T-helper 2 cell treated with Interferon-gamma antibody and Interleukin-4, amounts not matched to agents 5 μg/mL and 100 μg/mL, for 36 hours (primary cell): ENCODE data around the gene VPS37D.
"Not testable (repeated sequence)": the region's sequence is repeated elsewhere in the genome, so short reads cannot be mapped to it uniquely, and the experiment has no call there.

Experiments
- DNase-seq: peaks from one replicate; pipeline ENCODE4 v3.0.0; 2021; ENCODE audit warnings: low spot score
- H3K27ac Mint-ChIP-seq: one replicate; pipeline ENCODE4 v1.8.0; 2021; ENCODE audit warnings: mild to moderate bottlenecking, mixed read lengths
- H3K27me3 Mint-ChIP-seq: one replicate; pipeline ENCODE4 v1.8.0; 2021; ENCODE audit warnings: low read depth, mixed read lengths
- H3K36me3 Mint-ChIP-seq: one replicate; pipeline ENCODE4 v1.8.0; 2021; ENCODE audit warnings: low read depth, mixed read lengths
- H3K4me1 Mint-ChIP-seq: one replicate; pipeline ENCODE4 v1.8.0; 2021; ENCODE audit warnings: low read depth, mixed read lengths
- H3K4me3 Mint-ChIP-seq: one replicate; pipeline ENCODE4 v1.8.0; 2022; ENCODE audit warnings: mild to moderate bottlenecking, moderate library complexity, mixed read lengths
- H3K9me3 Mint-ChIP-seq: one replicate; pipeline ENCODE4 v1.8.0; 2021; ENCODE audit warnings: mixed read lengths

Gene VPS37D

GRCh38 chr7:73659983-73660382 lies 7.6 kb upstream of the VPS37D start:
- H3K4me3 Mint-ChIP-seq, result no peak overlapping the region
- peaks cover 2% of the 10 kb centered on the region for H3K36me3 Mint-ChIP-seq
- peaks cover 17% of the 10 kb centered on the region for H3K27me3 Mint-ChIP-seq
- H3K4me1 Mint-ChIP-seq, result peaks cover 2% of the 10 kb centered on the region
- DNase-seq, result no peak
- H3K27ac Mint-ChIP-seq, result no peak overlapping the region
- peaks cover 7% of the 10 kb centered on the region for H3K9me3 Mint-ChIP-seq

GRCh38 chr7:73660594-73660993 lies 7.0 kb upstream of the VPS37D start:
- not testable (repeated sequence) for H3K9me3 Mint-ChIP-seq, DNase-seq, H3K4me3 Mint-ChIP-seq, H3K27ac Mint-ChIP-seq, H3K4me1 Mint-ChIP-seq, H3K36me3 Mint-ChIP-seq
- H3K27me3 Mint-ChIP-seq, result peaks cover 19% of the 10 kb centered on the region

- H3K27me3 Mint-ChIP-seq, result peaks cover 29% of the 10 kb centered on the region
- H3K4me3 Mint-ChIP-seq, result no peak overlapping the region
- H3K9me3 Mint-ChIP-seq, result peaks cover 7% of the 10 kb centered on the region
- DNase-seq, result no peak
- no peak overlapping the region for H3K27ac Mint-ChIP-seq
- peaks cover 3% of the 10 kb centered on the region for H3K4me1 Mint-ChIP-seq
- peaks cover 2% of the 10 kb centered on the region for H3K36me3 Mint-ChIP-seq
These were observed 4.6 kb upstream of the VPS37D start for GRCh38 chr7:73663033-73663432.

- Mint-ChIP-seq H3K27me3 (peaks cover 47% of the 10 kb centered on the region), H3K9me3 (peaks cover 2% of the 10 kb centered on the region), H3K4me1 (peaks cover 6% of the 10 kb centered on the region), H3K36me3 (peaks cover under 1% of the 10 kb centered on the region), H3K27ac (peak overlapping the region; percentile 55), H3K4me3 (peak overlapping the region; percentile 61)
- DNase-seq, result no peak
These were observed 663 bp downstream of the VPS37D start for GRCh38 chr7:73668103-73668885.

- peaks cover 46% of the 10 kb centered on the region for H3K27me3 Mint-ChIP-seq
- H3K4me3 Mint-ChIP-seq, result peak overlapping the region; percentile 61
These were observed 1.2 kb downstream of the VPS37D start for GRCh38 chr7:73668886-73669230.

GRCh38 chr7:73669288-73669701 lies 1.7 kb downstream of the VPS37D start:
- Mint-ChIP-seq H3K27me3 (peaks cover 43% of the 10 kb centered on the region), H3K4me3 (no peak overlapping the region), H3K36me3 (no peaks in the 10 kb centered on the region), H3K9me3 (no peaks in the 10 kb centered on the region), H3K27ac (no peak overlapping the region), H3K4me1 (peaks cover 4% of the 10 kb centered on the region)
- DNase-seq, result no peak

More at GRCh38 chr7:73668886-73669230, 1.2 kb downstream of the VPS37D start:
- DNase-seq, result no peak
- no peaks in the 10 kb centered on the region for H3K36me3 Mint-ChIP-seq
- no peak overlapping the region for H3K27ac Mint-ChIP-seq
- peaks cover 6% of the 10 kb centered on the region for H3K4me1 Mint-ChIP-seq
- no peaks in the 10 kb centered on the region for H3K9me3 Mint-ChIP-seq

- Mint-ChIP-seq H3K27me3 (peaks cover 39% of the 10 kb centered on the region), H3K36me3 (no peaks in the 10 kb centered on the region), H3K27ac (no peak overlapping the region), H3K4me3 (no peak overlapping the region), H3K9me3 (no peaks in the 10 kb centered on the region), H3K4me1 (peaks cover 4% of the 10 kb centered on the region)
- no peak for DNase-seq
These were observed 2.3 kb downstream of the VPS37D start for GRCh38 chr7:73669858-73670385.

- no peaks in the 10 kb centered on the region for H3K36me3 Mint-ChIP-seq
- DNase-seq, result no peak
- no peaks in the 10 kb centered on the region for H3K9me3 Mint-ChIP-seq
- peaks cover 30% of the 10 kb centered on the region for H3K27me3 Mint-ChIP-seq
- H3K4me3 Mint-ChIP-seq, result no peak overlapping the region
- peaks cover 3% of the 10 kb centered on the region for H3K4me1 Mint-ChIP-seq
- no peak overlapping the region for H3K27ac Mint-ChIP-seq
These were observed 3.7 kb downstream of the VPS37D start for GRCh38 chr7:73671322-73671661.

GRCh38 chr7:73671857-73672445 lies 4.3 kb downstream of the VPS37D start:
- H3K27ac Mint-ChIP-seq, result no peak overlapping the region
- no peak overlapping the region for H3K4me3 Mint-ChIP-seq
- peaks cover 3% of the 10 kb centered on the region for H3K4me1 Mint-ChIP-seq
- H3K9me3 Mint-ChIP-seq, result no peaks in the 10 kb centered on the region
- no peaks in the 10 kb centered on the region for H3K36me3 Mint-ChIP-seq
- no peak for DNase-seq
- peaks cover 29% of the 10 kb centered on the region for H3K27me3 Mint-ChIP-seq

GRCh38 chr7:73674468-73675124 lies 7.0 kb downstream of the VPS37D start:
- no peak for DNase-seq
- H3K27me3 Mint-ChIP-seq, result peaks cover 16% of the 10 kb centered on the region
- H3K27ac Mint-ChIP-seq, result no peak overlapping the region

GRCh38 chr7:73676062-73676461 lies 8.4 kb downstream of the VPS37D start:
- not testable (repeated sequence) for H3K9me3 Mint-ChIP-seq, DNase-seq, H3K4me1 Mint-ChIP-seq, H3K27me3 Mint-ChIP-seq, H3K27ac Mint-ChIP-seq, H3K4me3 Mint-ChIP-seq
- H3K36me3 Mint-ChIP-seq, result peaks cover 14% of the 10 kb centered on the region

More at GRCh38 chr7:73674468-73675124, 7.0 kb downstream of the VPS37D start:
- H3K4me1 Mint-ChIP-seq, result no peaks in the 10 kb centered on the region
- no peaks in the 10 kb centered on the region for H3K9me3 Mint-ChIP-seq
- H3K36me3 Mint-ChIP-seq, result peaks cover 14% of the 10 kb centered on the region
- H3K4me3 Mint-ChIP-seq, result no peak overlapping the region

- H3K27me3 Mint-ChIP-seq, result no peaks in the 10 kb centered on the region
These were observed 11.2 kb downstream of the VPS37D start for GRCh38 chr7:73678862-73679261.

GRCh38 chr7:73679709-73680108 lies 12.1 kb downstream of the VPS37D start:
- DNase-seq, result no peak
- Mint-ChIP-seq H3K36me3 (peaks cover 17% of the 10 kb centered on the region), H3K27ac (no peak overlapping the region), H3K4me1 (peaks cover 12% of the 10 kb centered on the region), H3K27me3 (no peaks in the 10 kb centered on the region), H3K9me3 (no peaks in the 10 kb centered on the region), H3K4me3 (no peak overlapping the region)

More at GRCh38 chr7:73678862-73679261, 11.2 kb downstream of the VPS37D start:
- peaks cover 16% of the 10 kb centered on the region for H3K36me3 Mint-ChIP-seq
- no peaks in the 10 kb centered on the region for H3K9me3 Mint-ChIP-seq
- peaks cover 10% of the 10 kb centered on the region for H3K4me1 Mint-ChIP-seq
- no peak for DNase-seq
- no peak overlapping the region for H3K27ac Mint-ChIP-seq
- H3K4me3 Mint-ChIP-seq, result no peak overlapping the region

GRCh38 chr7:73680501-73680900 lies 12.9 kb downstream of the VPS37D start:
- H3K4me1 Mint-ChIP-seq, result peaks cover 14% of the 10 kb centered on the region
- H3K36me3 Mint-ChIP-seq, result peaks cover 17% of the 10 kb centered on the region
- no peak overlapping the region for H3K27ac Mint-ChIP-seq
- no peaks in the 10 kb centered on the region for H3K27me3 Mint-ChIP-seq
- H3K4me3 Mint-ChIP-seq, result peak overlapping the region; percentile 7
- H3K9me3 Mint-ChIP-seq, result no peaks in the 10 kb centered on the region
- no peak for DNase-seq
